SIG-M5 (cell line): ENCODE results near the gene NDST3.

Experiments
- DNase-seq: peaks from one replicate; lab custom pipeline; 2025; lab: John Stamatoyannopoulos, UW

NDST3 gene

GRCh38 chr4:118034053-118034785 lies at the start of gene NDST3:
NDST3 (plus strand) TSS chr4:118034486; CDS start chr4:118053911, 19,425 bp downstream.
- peak; percentile 33 for DNase-seq

- no peak for DNase-seq
Measured at GRCh38 chr4:117986321-117986720, 48.0 kb upstream of the NDST3 start.

GRCh38 chr4:117987464-117987863 lies 46.8 kb upstream of the NDST3 start:
- peak; percentile 12 for DNase-seq

- no peak for DNase-seq
Measured at GRCh38 chr4:117996891-117997290, 37.4 kb upstream of the NDST3 start.

- DNase-seq = no peak
Measured at GRCh38 chr4:118004088-118004487, 30.2 kb upstream of the NDST3 start.

- DNase-seq = no peak
Measured at GRCh38 chr4:118005883-118006282, 28.4 kb upstream of the NDST3 start.

GRCh38 chr4:118012142-118012541 lies 22.1 kb upstream of the NDST3 start:
- no peak for DNase-seq

GRCh38 chr4:118014831-118015230 lies 19.5 kb upstream of the NDST3 start:
- no peak for DNase-seq

- DNase-seq = no peak
Measured at GRCh38 chr4:118018381-118019145, 15.7 kb upstream of the NDST3 start.

- no peak for DNase-seq
Measured at GRCh38 chr4:118026806-118027205, 7.5 kb upstream of the NDST3 start.

GRCh38 chr4:118029224-118029623 lies 5.1 kb upstream of the NDST3 start:
- DNase-seq = no peak

GRCh38 chr4:118032691-118033090 lies 1.6 kb upstream of the NDST3 start:
- DNase-seq = no peak

GRCh38 chr4:118033148-118034052 lies 886 bp upstream of the NDST3 start:
- DNase-seq = no peak

- DNase-seq = no peak
Measured at GRCh38 chr4:118035309-118035708, 1.0 kb downstream of the NDST3 start.

GRCh38 chr4:118036336-118036735 lies 2.0 kb downstream of the NDST3 start:
- no peak for DNase-seq

GRCh38 chr4:118037955-118038354 lies 3.7 kb downstream of the NDST3 start:
- no peak for DNase-seq

GRCh38 chr4:118046323-118046722 lies 12.0 kb downstream of the NDST3 start:
- DNase-seq = no peak

GRCh38 chr4:118047043-118047442 lies 12.8 kb downstream of the NDST3 start:
- DNase-seq = no peak

GRCh38 chr4:118058955-118059354 lies 24.7 kb downstream of the NDST3 start:
- no peak for DNase-seq

GRCh38 chr4:118059397-118059796 lies 25.1 kb downstream of the NDST3 start:
- no peak for DNase-seq

GRCh38 chr4:118076958-118077766 lies 42.9 kb downstream of the NDST3 start:
- DNase-seq = no peak

- DNase-seq = no peak
Measured at GRCh38 chr4:118077767-118078105, 43.5 kb downstream of the NDST3 start.
